ENCODE results near the gene IQCF5. TPM values are rescaled to one million over a fixed set of nuclear protein-coding genes. Genes with fewer than 3 reads are reported as not detected.

IQCF5 gene
- total RNA-seq, 4 donors from 2014 or later: not detected

DNA sequence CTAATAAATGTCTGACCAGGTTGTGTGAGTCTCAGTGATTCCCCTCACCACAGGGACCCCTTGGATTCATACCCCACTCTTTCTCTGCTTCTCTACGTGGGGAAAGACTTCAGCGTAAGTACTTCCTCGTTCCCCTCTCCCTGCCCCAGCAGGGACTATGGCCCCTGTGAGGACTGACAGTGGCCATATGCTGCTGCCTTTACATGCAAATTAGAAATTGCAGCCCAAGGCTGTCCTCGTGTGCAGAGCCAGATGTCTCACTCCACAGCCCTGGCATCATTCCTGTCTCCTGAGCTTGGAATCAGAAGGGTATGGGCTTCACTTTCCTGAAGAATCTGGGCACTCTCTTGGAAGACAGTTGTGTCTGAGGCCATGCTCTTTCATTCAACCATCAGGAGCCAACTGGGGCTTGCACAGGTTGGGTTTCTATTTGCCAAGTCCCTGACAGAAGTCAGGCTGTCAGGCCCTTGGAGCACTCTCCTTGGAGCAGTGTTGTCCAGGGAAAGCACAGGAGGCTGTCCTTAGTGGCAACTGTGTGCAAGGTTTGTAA is 44.5 kb downstream of the IQCF5 start:
- Histone ChIP-seq H3K4me1 (no peaks in the 10 kb centered on the region), H3K4me3 (no peak overlapping the region), H3K36me3 (no peaks in the 10 kb centered on the region), H3K9me3 (peaks cover 0 to 3% (median 0%) of the 10 kb centered on the region in 3 donors), H3K27ac (no peak overlapping the region), H3K27me3 (no peaks in the 10 kb centered on the region)
- in situ Hi-C loops (cut with MboI; ENCODE audit: low sequenced_read_pairs in 4 of 4) (no loop called here), intact Hi-C loops (cut with DNase I; ENCODE audit: low total_unique reads) (no loop called here)
- no peak for ATAC-seq
- DNase-seq: no peak
- TF ChIP-seq CTCF (IDR thresholded peaks at IDR 0.05 in 4 of 5, conservative IDR thresholded peaks at IDR 0.05 in 1 of 5) (no peak), POLR2A (IDR thresholded peaks at IDR 0.05) (no peak)

GRCh38 chr3:51830345-51830744 is 45.1 kb downstream of the IQCF5 start:
- DNase-seq (no peak), ATAC-seq (no peak)
- TF ChIP-seq POLR2A (IDR thresholded peaks at IDR 0.05) (no peak), CTCF (IDR thresholded peaks at IDR 0.05 in 4 of 5, conservative IDR thresholded peaks at IDR 0.05 in 1 of 5) (no peak)
- no peaks in the 10 kb centered on the region for H3K4me1 ChIP-seq
- in situ Hi-C loops (cut with MboI; ENCODE audit: low sequenced_read_pairs in 4 of 4) (no loop called here), intact Hi-C loops (cut with DNase I; ENCODE audit: low total_unique reads) (no loop called here)
- peaks cover 0 to 3% (median 0%) of the 10 kb centered on the region in 3 donors for H3K9me3 ChIP-seq
- H3K4me3 ChIP-seq: no peak overlapping the region
- H3K36me3 ChIP-seq: no peaks in the 10 kb centered on the region
- H3K27me3 ChIP-seq: no peaks in the 10 kb centered on the region
- H3K27ac ChIP-seq: no peak overlapping the region

DNA sequence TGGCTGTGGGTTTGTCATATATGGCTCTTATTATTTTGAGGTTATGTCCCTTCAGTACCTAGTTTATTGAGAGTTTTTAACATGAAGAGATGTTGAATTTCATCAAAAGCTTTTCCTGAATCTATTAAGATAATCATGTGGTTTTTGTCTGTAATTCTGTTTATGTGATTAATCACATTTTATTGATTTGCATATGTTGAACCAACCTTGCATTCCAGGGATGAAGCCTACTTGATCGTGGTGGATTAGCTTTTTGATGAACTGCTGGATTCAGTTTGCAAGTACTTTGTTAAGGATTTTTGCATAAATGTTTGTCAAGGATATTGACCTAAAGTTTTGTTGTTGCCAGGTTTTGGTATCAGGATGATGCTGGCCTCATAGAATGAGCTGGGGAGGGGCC is 47.1 kb downstream of the IQCF5 start:
- Histone ChIP-seq H3K27ac (no peak overlapping the region), H3K27me3 (no peaks in the 10 kb centered on the region), H3K9me3 (peaks cover 0 to 3% (median 0%) of the 10 kb centered on the region in 3 donors), H3K4me3 (no peak overlapping the region), H3K4me1 (no peaks in the 10 kb centered on the region), H3K36me3 (no peaks in the 10 kb centered on the region)
- intact Hi-C loops (cut with DNase I; ENCODE audit: low total_unique reads): no loop called here
- no peak for ATAC-seq
- no peak for DNase-seq
- in situ Hi-C loops (cut with MboI; ENCODE audit: low sequenced_read_pairs in 4 of 4): no loop called here
- no peak for TF ChIP-seq POLR2A (IDR thresholded peaks at IDR 0.05)
- TF ChIP-seq CTCF (IDR thresholded peaks at IDR 0.05 in 4 of 5, conservative IDR thresholded peaks at IDR 0.05 in 1 of 5): no peak

Other genes starting within 250 kb of the IQCF5 start
- gene TEX264, start 204.3 kb downstream of the IQCF5 start, total RNA-seq: 10 to 100 TPM; 43.9 to 83.5 (median 54.3) TPM
- under 1 TPM in 2 of 4 donors, not detected in 2; 0.18 to 0.20 TPM for gene GRM2, start 168.5 kb downstream of the IQCF5 start, total RNA-seq
- gene IQCF6, start 96.4 kb downstream of the IQCF5 start, total RNA-seq: not detected
- gene IQCF2, start 14.0 kb downstream of the IQCF5 start, total RNA-seq: not detected
- gene IQCF1, start 27.8 kb upstream of the IQCF5 start, total RNA-seq: not detected
- 10 to 100 TPM; 19.2 to 25.9 (median 24.9) TPM for gene RRP9, start 66.3 kb upstream of the IQCF5 start, total RNA-seq
- 10 to 100 TPM; 10.9 to 19.0 (median 11.4) TPM for gene PARP3, start 66.8 kb upstream of the IQCF5 start, total RNA-seq
- gene GPR62, start 79.8 kb upstream of the IQCF5 start, total RNA-seq: 1 to 10 TPM in 1 of 4 donors, under 1 TPM in 3; 0.18 to 2.5 (median 0.37) TPM
- gene PCBP4, start 91.9 kb upstream of the IQCF5 start, total RNA-seq: 100 to 1,000 TPM; 184 to 320 (median 199) TPM
- 10 to 100 TPM; 11.2 to 21.0 (median 17.2) TPM for gene ABHD14B, start 98.4 kb upstream of the IQCF5 start, total RNA-seq
- gene ABHD14A, start 99.5 kb upstream of the IQCF5 start, total RNA-seq: 10 to 100 TPM in 3 of 4 donors, 1 to 10 TPM in 1; 8.7 to 37.9 (median 29.9) TPM
- 10 to 100 TPM; 33.5 to 79.3 (median 43.2) TPM for gene ACY1, start 107.9 kb upstream of the IQCF5 start, total RNA-seq
- 1,000 to 10,000 TPM; 1,885 to 2,483 (median 2,154) TPM for gene RPL29, start 120.3 kb upstream of the IQCF5 start, total RNA-seq
- gene DUSP7, start 181.0 kb upstream of the IQCF5 start, total RNA-seq: 10 to 100 TPM; 14.0 to 39.7 (median 26.3) TPM